ENCODE measurements around the gene LCN2.

GRCh38 chr9:128149001-128149701, at the start of gene LCN2:
- TF ChIP-seq CTCF (IDR thresholded peaks at IDR 0.05; ENCODE audit: insufficient read depth, low read length, poor library complexity, severe bottlenecking) (no peak), EZH2phosphoT487 (conservative IDR thresholded peaks at IDR 0.05; ENCODE audit: low read length) (no peak)
